HepG2 (cell line): Measurements from ENCODE around the gene HSD11B1L. TPM values are rescaled to one million over a fixed set of nuclear protein-coding genes. Genes with fewer than 3 reads are reported as not detected.

ENCODE experiments used
- HOXA7 ChIP-seq: sonication (generic); formaldehyde crosslinking; IDR thresholded peaks from 2 replicates; pipeline ENCODE4 v1.8.1; 2022; ENCODE audit warnings: mild to moderate bottlenecking, missing genetic modification reagents, moderate library complexity
- ISL2 ChIP-seq: sonication (generic); formaldehyde crosslinking; IDR thresholded peaks from 2 replicates; pipeline ENCODE4 v1.5.0; 2020; ENCODE audit warnings: missing genetic modification reagents
- KDM4B ChIP-seq: sonication (generic); formaldehyde crosslinking; IDR thresholded peaks from 2 replicates; pipeline ENCODE4 v1.4.0; 2020; ENCODE audit warnings: missing genetic modification reagents
- KLF15 ChIP-seq: sonication (generic); formaldehyde crosslinking; IDR thresholded peaks from 2 replicates; pipeline ENCODE4 v1.8.1; 2023; ENCODE audit warnings: borderline replicate concordance, mild to moderate bottlenecking, inconsistent platforms, missing genetic modification reagents, mixed read lengths
- MTA3 ChIP-seq: sonication (generic); formaldehyde crosslinking; IDR thresholded peaks from 2 replicates; pipeline ENCODE4 v1.4.0; 2020; ENCODE audit warnings: missing genetic modification reagents
- RXRA ChIP-seq: sonication (generic); formaldehyde crosslinking; IDR thresholded peaks from 2 replicates; pipeline ENCODE4 v1.5.1; 2020; ENCODE audit warnings: missing genetic modification reagents
- SALL1 ChIP-seq: sonication (generic); formaldehyde crosslinking; IDR thresholded peaks from 2 replicates; pipeline ENCODE4 v1.8.0; 2022; ENCODE audit warnings: mild to moderate bottlenecking, missing genetic modification reagents
- SALL2 ChIP-seq: sonication (generic); formaldehyde crosslinking; IDR thresholded peaks from 2 replicates; pipeline ENCODE4 v1.8.1; 2023; ENCODE audit warnings: mild to moderate bottlenecking, missing genetic modification reagents, inconsistent platforms
- SP4 ChIP-seq: sonication (generic); formaldehyde crosslinking; IDR thresholded peaks from 2 replicates; pipeline ENCODE4 v1.8.1; 2023; ENCODE audit warnings: mild to moderate bottlenecking, missing genetic modification reagents
- SPEN ChIP-seq: sonication (generic); formaldehyde crosslinking; IDR thresholded peaks from 2 replicates; pipeline ENCODE4 v1.5.1; 2020; ENCODE audit warnings: low read depth, mild to moderate bottlenecking, missing genetic modification reagents
- TAF15 ChIP-seq: fragments of 200-400 bp; formaldehyde crosslinking; IDR thresholded peaks from one replicate; pipeline ENCODE4 v1.6.1; 2018; ENCODE audit warnings: mild to moderate bottlenecking, low read depth, low read length; ENCODE audit not compliant: poor library complexity, severe bottlenecking
- ZBTB1 ChIP-seq: sonication (generic); formaldehyde crosslinking; IDR thresholded peaks from 2 replicates; pipeline ENCODE4 v1.4.0; 2020; ENCODE audit warnings: missing genetic modification reagents, borderline replicate concordance
- ZBTB7B ChIP-seq: sonication (generic); formaldehyde crosslinking; IDR thresholded peaks from 2 replicates; pipeline ENCODE4 v1.4.0; 2020; ENCODE audit warnings: missing genetic modification reagents
- ZNF235 ChIP-seq: sonication (generic); formaldehyde crosslinking; IDR thresholded peaks from 2 replicates; pipeline ENCODE4 v1.8.1; 2023; ENCODE audit warnings: mild to moderate bottlenecking, missing genetic modification reagents, borderline replicate concordance
- ZNF367 ChIP-seq: sonication (generic); formaldehyde crosslinking; IDR thresholded peaks from 2 replicates; pipeline ENCODE4 v1.4.0; 2020; ENCODE audit warnings: missing genetic modification reagents, borderline replicate concordance
- ZNF777 ChIP-seq: sonication (generic); formaldehyde crosslinking; IDR thresholded peaks from 2 replicates; pipeline ENCODE4 v1.4.0; 2020; ENCODE audit warnings: missing genetic modification reagents
- polyA plus RNA-seq, 8 experiments: library from polyadenylated mRNA; depleted of rRNA in 3 of 8; stranded (reverse) in 7 of 8; unstranded in 1 of 8; fragments of >200 nt; fragmentation: Illumina TruSeq in 4 of 8; extraction: Trizol in 4 of 8; gene quantifications; 2 replicates each; pipeline versions ENCODE4 v1.2.1 to v1.2.3, GENCODE V29; 2011 to 2016; ENCODE audit warnings: low read depth in 4 of 8, missing spikeins in 1 of 8, mixed read lengths in 1 of 8; ENCODE audit not compliant: insufficient read depth in 1 of 8
- total RNA-seq, 5 experiments: library from RNA; depleted of rRNA; stranded (reverse); fragments of >200 nt; fragmentation: Illumina TruSeq; extraction: Trizol; gene quantifications; 2 replicates each; pipeline ENCODE4 v1.2.3, GENCODE V29; 2016; ENCODE audit warnings: low read depth in 1 of 5
- TF ChIP-seq, protein P1 (sequence below): sonication (generic); formaldehyde crosslinking; IDR thresholded peaks from 2 replicates; pipeline ENCODE4 v1.8.0; 2022; ENCODE audit warnings: missing genetic modification reagents, mild to moderate bottlenecking, inconsistent platforms, borderline replicate concordance
- TF ChIP-seq, protein P2 (sequence below): sonication (generic); formaldehyde crosslinking; IDR thresholded peaks from 2 replicates; pipeline ENCODE4 v1.8.1; 2023; ENCODE audit warnings: mild to moderate bottlenecking, missing genetic modification reagents
- TF ChIP-seq, protein P3 (sequence below): sonication (generic); formaldehyde crosslinking; IDR thresholded peaks from 2 replicates; pipeline ENCODE4 v1.4.0; 2020; ENCODE audit warnings: mild to moderate bottlenecking, missing genetic modification reagents
- TF ChIP-seq, protein P4 (sequence below): sonication (generic); formaldehyde crosslinking; IDR thresholded peaks from 2 replicates; pipeline ENCODE4 v1.4.0; 2020; ENCODE audit warnings: missing genetic modification reagents
- TF ChIP-seq, protein P5 (sequence below): IDR thresholded peaks from 2 replicates; pipeline ENCODE4 v1.6.1; 2016; ENCODE audit warnings: missing genetic modification reagents, missing compliant biosample characterization

The HSD11B1L gene
- total and polyA plus RNA-seq, 2 of the 13 experiments (the other 11 are each of a cell fraction or from before 2014, with no cell fraction given): 2.8 to 3.9 TPM

DNA sequence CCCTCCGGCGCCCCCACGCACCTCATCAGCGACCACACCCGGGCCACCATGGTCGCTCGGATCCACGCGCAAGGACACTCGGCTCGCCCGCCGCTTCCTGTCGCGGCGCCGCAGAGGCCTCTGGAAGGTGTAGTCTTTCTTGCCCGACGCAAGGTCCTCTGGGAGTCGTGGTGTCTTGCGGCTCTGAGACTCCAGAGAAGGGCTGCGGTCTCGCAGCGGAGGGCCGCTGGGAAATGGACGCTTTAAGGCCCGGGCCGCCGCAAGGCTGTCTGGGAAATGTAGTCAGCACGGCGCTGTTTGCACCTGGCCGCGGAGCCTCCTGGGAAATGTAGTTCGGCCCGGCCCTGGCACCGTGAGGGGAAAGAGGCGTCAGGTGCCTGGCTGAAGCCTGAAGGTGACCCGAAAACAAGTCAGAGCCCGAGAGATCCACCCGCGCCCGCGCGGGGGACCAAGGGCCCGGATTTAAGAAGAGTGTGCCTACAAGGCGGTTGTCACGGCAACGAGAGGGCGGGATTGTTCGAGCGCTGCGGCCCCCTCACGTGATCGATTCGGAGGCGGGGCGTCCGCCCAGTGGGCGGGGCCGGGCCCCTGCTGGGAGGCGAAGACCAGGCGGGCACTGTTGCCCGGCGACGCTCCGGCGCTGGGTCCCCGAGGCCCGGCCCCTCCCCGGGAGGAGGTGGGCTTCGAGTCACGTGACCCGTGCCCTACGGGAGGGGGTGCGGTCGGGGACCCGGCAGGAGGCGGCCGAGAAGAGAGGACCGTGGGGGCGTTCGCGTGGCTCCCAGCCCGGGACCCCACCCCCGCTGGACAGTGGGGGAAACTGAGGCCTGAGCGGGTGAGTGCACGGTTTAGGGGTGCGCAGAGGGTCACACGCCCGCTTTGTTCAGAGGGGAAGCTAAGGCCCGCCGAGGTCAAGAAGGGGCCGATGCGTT, at the start of gene HSD11B1L, which contains the start of gene MICOS13 (continued):
- TF ChIP-seq ZBTB1 (CRISPR knock-in tag) (no peak), ZBTB7B (CRISPR knock-in tag) (no peak), MTA3 (CRISPR knock-in tag) (no peak), SP4 (CRISPR knock-in tag) (no peak), TAF15 (no peak), ZNF777 (CRISPR knock-in tag) (no peak), SPEN (CRISPR knock-in tag) (peak; percentile 76), ZNF235 (0 out of 2 replicates have a peak, but pooled peaks have one; percentile 37), KLF15 (CRISPR knock-in tag) (no peak), HOXA7 (CRISPR knock-in tag) (no peak), SALL2 (CRISPR knock-in tag) (no peak; the same call in 1 of the 2 replicates), ZNF367 (CRISPR knock-in tag) (no peak), RXRA (CRISPR knock-in tag) (peak; percentile 35; the same call in 1 of the 2 replicates), KDM4B (CRISPR knock-in tag) (0 out of 2 replicates have a peak, but pooled peaks have one; percentile 5), SALL1 (CRISPR knock-in tag) (peak; percentile 25; the same call in 1 of the 2 replicates), ISL2 (CRISPR knock-in tag) (no peak; the same call in 1 of the 2 replicates)
- TF ChIP-seq, protein P1, sequence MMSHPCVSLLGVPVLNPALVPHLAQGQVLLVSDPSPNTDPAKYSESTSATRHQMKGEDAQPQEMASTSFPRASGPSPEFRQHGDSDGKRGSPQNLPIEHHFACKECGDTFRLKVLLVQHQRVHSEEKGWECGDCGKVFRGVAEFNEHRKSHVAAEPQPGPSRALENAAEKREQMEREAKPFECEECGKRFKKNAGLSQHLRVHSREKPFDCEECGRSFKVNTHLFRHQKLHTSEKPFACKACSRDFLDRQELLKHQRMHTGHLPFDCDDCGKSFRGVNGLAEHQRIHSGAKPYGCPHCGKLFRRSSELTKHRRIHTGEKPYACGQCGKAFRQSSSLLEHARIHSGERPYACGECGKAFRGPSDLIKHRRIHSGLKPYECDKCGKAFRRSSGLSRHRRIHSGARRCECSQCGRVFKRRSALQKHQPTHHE (CRISPR knock-in tag): peak; percentile 51; the same call in 1 of the 2 replicates
- TF ChIP-seq, protein P2, sequence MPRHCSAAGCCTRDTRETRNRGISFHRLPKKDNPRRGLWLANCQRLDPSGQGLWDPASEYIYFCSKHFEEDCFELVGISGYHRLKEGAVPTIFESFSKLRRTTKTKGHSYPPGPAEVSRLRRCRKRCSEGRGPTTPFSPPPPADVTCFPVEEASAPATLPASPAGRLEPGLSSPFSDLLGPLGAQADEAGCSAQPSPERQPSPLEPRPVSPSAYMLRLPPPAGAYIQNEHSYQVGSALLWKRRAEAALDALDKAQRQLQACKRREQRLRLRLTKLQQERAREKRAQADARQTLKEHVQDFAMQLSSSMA (CRISPR knock-in tag): no peak; the same call in none of the 2 replicates
- TF ChIP-seq, protein P3, sequence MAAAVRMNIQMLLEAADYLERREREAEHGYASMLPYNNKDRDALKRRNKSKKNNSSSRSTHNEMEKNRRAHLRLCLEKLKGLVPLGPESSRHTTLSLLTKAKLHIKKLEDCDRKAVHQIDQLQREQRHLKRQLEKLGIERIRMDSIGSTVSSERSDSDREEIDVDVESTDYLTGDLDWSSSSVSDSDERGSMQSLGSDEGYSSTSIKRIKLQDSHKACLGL (CRISPR knock-in tag): peak; percentile 47; the same call in 1 of the 2 replicates
- TF ChIP-seq, protein P4, sequence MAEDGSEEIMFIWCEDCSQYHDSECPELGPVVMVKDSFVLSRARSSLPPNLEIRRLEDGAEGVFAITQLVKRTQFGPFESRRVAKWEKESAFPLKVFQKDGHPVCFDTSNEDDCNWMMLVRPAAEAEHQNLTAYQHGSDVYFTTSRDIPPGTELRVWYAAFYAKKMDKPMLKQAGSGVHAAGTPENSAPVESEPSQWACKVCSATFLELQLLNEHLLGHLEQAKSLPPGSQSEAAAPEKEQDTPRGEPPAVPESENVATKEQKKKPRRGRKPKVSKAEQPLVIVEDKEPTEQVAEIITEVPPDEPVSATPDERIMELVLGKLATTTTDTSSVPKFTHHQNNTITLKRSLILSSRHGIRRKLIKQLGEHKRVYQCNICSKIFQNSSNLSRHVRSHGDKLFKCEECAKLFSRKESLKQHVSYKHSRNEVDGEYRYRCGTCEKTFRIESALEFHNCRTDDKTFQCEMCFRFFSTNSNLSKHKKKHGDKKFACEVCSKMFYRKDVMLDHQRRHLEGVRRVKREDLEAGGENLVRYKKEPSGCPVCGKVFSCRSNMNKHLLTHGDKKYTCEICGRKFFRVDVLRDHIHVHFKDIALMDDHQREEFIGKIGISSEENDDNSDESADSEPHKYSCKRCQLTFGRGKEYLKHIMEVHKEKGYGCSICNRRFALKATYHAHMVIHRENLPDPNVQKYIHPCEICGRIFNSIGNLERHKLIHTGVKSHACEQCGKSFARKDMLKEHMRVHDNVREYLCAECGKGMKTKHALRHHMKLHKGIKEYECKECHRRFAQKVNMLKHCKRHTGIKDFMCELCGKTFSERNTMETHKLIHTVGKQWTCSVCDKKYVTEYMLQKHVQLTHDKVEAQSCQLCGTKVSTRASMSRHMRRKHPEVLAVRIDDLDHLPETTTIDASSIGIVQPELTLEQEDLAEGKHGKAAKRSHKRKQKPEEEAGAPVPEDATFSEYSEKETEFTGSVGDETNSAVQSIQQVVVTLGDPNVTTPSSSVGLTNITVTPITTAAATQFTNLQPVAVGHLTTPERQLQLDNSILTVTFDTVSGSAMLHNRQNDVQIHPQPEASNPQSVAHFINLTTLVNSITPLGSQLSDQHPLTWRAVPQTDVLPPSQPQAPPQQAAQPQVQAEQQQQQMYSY (CRISPR knock-in tag): no peak
- TF ChIP-seq, protein P5, sequence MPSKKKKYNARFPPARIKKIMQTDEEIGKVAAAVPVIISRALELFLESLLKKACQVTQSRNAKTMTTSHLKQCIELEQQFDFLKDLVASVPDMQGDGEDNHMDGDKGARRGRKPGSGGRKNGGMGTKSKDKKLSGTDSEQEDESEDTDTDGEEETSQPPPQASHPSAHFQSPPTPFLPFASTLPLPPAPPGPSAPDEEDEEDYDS (CRISPR knock-in tag): peak; percentile 77
